ENCODE measurements around the gene HES5. TPM values are rescaled to one million over a fixed set of nuclear protein-coding genes. Genes with fewer than 3 reads are reported as not detected.

The HES5 gene
- total and polyA plus RNA-seq, 8 donors = 0.07 to 0.25 (median 0.15) TPM; not detected in 4

DNA sequence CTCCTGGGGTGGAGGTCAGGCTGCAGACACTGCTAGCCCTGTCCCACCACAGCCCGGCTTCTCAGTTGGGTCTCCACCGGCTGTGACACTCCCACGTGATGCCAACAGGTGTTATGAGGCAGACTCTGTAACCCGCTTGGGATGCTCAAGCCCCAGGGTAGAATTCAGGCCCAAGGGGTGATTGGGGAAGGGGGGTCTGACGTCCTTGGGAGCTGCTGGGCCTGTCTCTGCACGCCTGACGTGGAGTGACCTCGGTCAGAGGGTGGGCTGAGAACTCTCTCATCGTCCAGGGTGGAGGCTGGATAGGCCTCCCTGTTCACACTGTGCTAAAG is 7.7 kb upstream of the HES5 start:
- no peak overlapping the region for H3K4me3 ChIP-seq
- intact Hi-C loops (cut with DNase I) = no loop called here
- FAIRE-seq (no peak), ATAC-seq (no peak), DNase-seq (no peak)
- H3K36me3 ChIP-seq = no peaks in the 10 kb centered on the region
- H3K27me3 ChIP-seq = no peaks in the 10 kb centered on the region
- H3K9me3 ChIP-seq = no peaks in the 10 kb centered on the region
- WGBS, 2 donors = 73% methylated on average over 9 of the region's 9 CpGs
- no peaks in the 10 kb centered on the region for H3K4me1 ChIP-seq
- no peak overlapping the region for H3K27ac ChIP-seq
- no peak for TF ChIP-seq CTCF (IDR thresholded peaks at IDR 0.05)

- intact Hi-C loops (cut with DNase I) = no loop called here
- H3K27me3 ChIP-seq = no peaks in the 10 kb centered on the region
- H3K4me1 ChIP-seq = peaks cover under 1 to 3% (median 1%) of the 10 kb centered on the region in 3 donors
- 74 to 82% methylated on average over 9 of the region's 9 CpGs for WGBS, 2 donors
- H3K4me3 ChIP-seq = no peak overlapping the region
- no peak overlapping the region for H3K27ac ChIP-seq
- no peaks in the 10 kb centered on the region for H3K9me3 ChIP-seq
- ATAC-seq (no peak), DNase-seq (no peak), FAIRE-seq (no peak)
- no peak for TF ChIP-seq CTCF (IDR thresholded peaks at IDR 0.05)
- no peaks in the 10 kb centered on the region for H3K36me3 ChIP-seq
Observed at GRCh38 chr1:2535981-2536380, 5.9 kb upstream of the HES5 start.

- Histone ChIP-seq H3K4me3 (no peak overlapping the region), H3K36me3 (no peaks in the 10 kb centered on the region), H3K27me3 (peaks cover 0 to under 1% (median 0%) of the 10 kb centered on the region in 4 donors), H3K27ac (no peak overlapping the region), H3K4me1 (peaks cover 6 to 8% (median 6%) of the 10 kb centered on the region in 3 donors), H3K9me3 (no peaks in the 10 kb centered on the region)
- no peak for TF ChIP-seq CTCF (IDR thresholded peaks at IDR 0.05)
- DNase-seq (no peak), FAIRE-seq (no peak), ATAC-seq (no peak)
- intact Hi-C loops (cut with DNase I) = no loop called here
- 45 to 47% methylated on average over 27 of the region's 27 CpGs for WGBS, 2 donors
Observed at GRCh38 chr1:2535455-2535854, 5.4 kb upstream of the HES5 start.

GRCh38 chr1:2534687-2535441 is 4.8 kb upstream of the HES5 start:
- no peak for FAIRE-seq
- DNase-seq = no peak
- H3K27me3 ChIP-seq = peaks cover 0 to 3% (median 0%) of the 10 kb centered on the region in 4 donors
- peak in 1 of 4 donors; percentile 8 for ATAC-seq
- WGBS, 2 donors = 43 to 45% methylated on average over 18 of the region's 18 CpGs
- intact Hi-C loops (cut with DNase I) = no loop called here
- H3K4me3 ChIP-seq = no peak overlapping the region
- H3K27ac ChIP-seq = no peak overlapping the region
- TF ChIP-seq CTCF (IDR thresholded peaks at IDR 0.05) = no peak
- peaks cover 11 to 13% (median 12%) of the 10 kb centered on the region in 3 donors for H3K4me1 ChIP-seq
- no peaks in the 10 kb centered on the region for H3K9me3 ChIP-seq
- H3K36me3 ChIP-seq = no peaks in the 10 kb centered on the region

DNA sequence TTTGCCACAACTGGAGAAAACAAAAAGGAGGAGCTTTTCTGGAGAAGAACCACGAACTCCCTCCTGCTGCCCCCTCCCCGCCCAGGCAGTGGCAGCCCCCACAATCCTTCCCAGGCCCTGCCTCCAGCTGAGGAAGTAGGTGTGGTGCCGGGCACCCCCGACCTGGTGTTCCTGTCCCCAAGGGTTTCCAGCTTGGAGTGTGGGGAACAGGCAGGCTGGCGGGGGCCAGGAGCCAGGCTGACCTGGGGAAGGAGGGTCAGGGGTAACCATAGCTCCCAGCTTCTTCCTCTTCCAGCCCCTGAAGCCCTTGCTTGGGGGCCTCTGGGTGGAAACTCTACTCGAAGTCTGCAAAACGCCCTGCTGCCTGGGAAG is 4.2 kb upstream of the HES5 start:
- DNase-seq (no peak), FAIRE-seq (no peak), ATAC-seq (no peak)
- no peaks in the 10 kb centered on the region for H3K9me3 ChIP-seq
- H3K4me1 ChIP-seq = peaks cover 12 to 15% (median 15%) of the 10 kb centered on the region in 3 donors
- peaks cover 0 to 3% (median 0%) of the 10 kb centered on the region in 4 donors for H3K27me3 ChIP-seq
- no peak overlapping the region for H3K4me3 ChIP-seq
- no peak overlapping the region for H3K27ac ChIP-seq
- H3K36me3 ChIP-seq = no peaks in the 10 kb centered on the region
- 53 to 55% methylated on average over 7 of the region's 7 CpGs for WGBS, 2 donors
- intact Hi-C loops (cut with DNase I) = no loop called here
- TF ChIP-seq CTCF (IDR thresholded peaks at IDR 0.05) = no peak
